K562 (cell line): ENCODE data around the gene ZFAND2A.

Experiments
- ADNP ChIP-seq: fragments of 200-800 bp; sonication (Bioruptor generic); IDR thresholded peaks from 2 replicates; pipeline ENCODE4 v1.6.1; 2016; ENCODE audit warnings: missing genetic modification characterization, missing compliant biosample characterization
- EZH2 ChIP-seq: IDR thresholded peaks from 2 replicates; pipeline ENCODE4 v1.6.1; 2012; ENCODE audit warnings: low read depth, mild to moderate bottlenecking, inconsistent platforms, low read length, borderline replicate concordance
- GABPB2 ChIP-seq: fragments of 250-450 bp; sonication (Bioruptor Pico); conservative IDR thresholded peaks from 2 replicates; pipeline ENCODE4 v1.5.1; 2021; ENCODE audit warnings: mild to moderate bottlenecking
- MXI1 ChIP-seq: IDR thresholded peaks from 2 replicates; pipeline ENCODE4 v1.6.1; 2011; ENCODE audit warnings: low read depth, mild to moderate bottlenecking, improper control_type of control experiment, low read length
- RB1 ChIP-seq: fragments of 450-650 bp; IDR thresholded peaks from 2 replicates; pipeline ENCODE4 v1.6.1; 2017; ENCODE audit warnings: low read depth, mild to moderate bottlenecking
- SMAD4 ChIP-seq: fragments of 250-450 bp; sonication (Bioruptor Pico); conservative IDR thresholded peaks from 2 replicates; pipeline ENCODE4 v1.8.0; 2021; ENCODE audit warnings: inconsistent platforms, mild to moderate bottlenecking, moderate library complexity
- SREBF2 ChIP-seq: sonication (generic); formaldehyde crosslinking; IDR thresholded peaks from 2 replicates; pipeline ENCODE4 v1.4.0; 2020; ENCODE audit warnings: mild to moderate bottlenecking, missing genetic modification reagents
- TCF7L2 ChIP-seq: fragments of 150-350 bp; IDR thresholded peaks from 2 replicates; pipeline ENCODE4 v1.6.1; 2016; ENCODE audit warnings: low read depth, mild to moderate bottlenecking, low read length, moderate library complexity
- THRAP3 ChIP-seq: fragments of 450-650 bp; IDR thresholded peaks from 2 replicates; pipeline ENCODE4 v1.6.1; 2016; ENCODE audit warnings: mild to moderate bottlenecking, inconsistent platforms, borderline replicate concordance
- ZNF133 ChIP-seq: fragments of 250-450 bp; sonication (Bioruptor Pico); IDR thresholded peaks from 2 replicates; pipeline ENCODE4 v1.4.0; 2020; ENCODE audit warnings: mild to moderate bottlenecking
- ZNF23 ChIP-seq: fragments of 250-450 bp; sonication (Bioruptor Pico); IDR thresholded peaks from 2 replicates; pipeline ENCODE4 v1.4.0; 2020; ENCODE audit warnings: mild to moderate bottlenecking
- TF ChIP-seq, protein P1 (sequence below), 3 experiments: IDR thresholded peaks in 2 of 3; conservative IDR thresholded peaks in 1 of 3; 2 replicates each; pipeline ENCODE4 v1.5.1; 2011 to 2012; ENCODE audit warnings: low read length in 3 of 3, mild to moderate bottlenecking in 3 of 3, control low read depth in 2 of 3, improper control_type of control experiment in 1 of 3, inconsistent platforms in 1 of 3, low read depth in 1 of 3, mixed read lengths in 1 of 3, moderate library complexity in 1 of 3; ENCODE audit not compliant: insufficient read depth in 2 of 3

DNA sequence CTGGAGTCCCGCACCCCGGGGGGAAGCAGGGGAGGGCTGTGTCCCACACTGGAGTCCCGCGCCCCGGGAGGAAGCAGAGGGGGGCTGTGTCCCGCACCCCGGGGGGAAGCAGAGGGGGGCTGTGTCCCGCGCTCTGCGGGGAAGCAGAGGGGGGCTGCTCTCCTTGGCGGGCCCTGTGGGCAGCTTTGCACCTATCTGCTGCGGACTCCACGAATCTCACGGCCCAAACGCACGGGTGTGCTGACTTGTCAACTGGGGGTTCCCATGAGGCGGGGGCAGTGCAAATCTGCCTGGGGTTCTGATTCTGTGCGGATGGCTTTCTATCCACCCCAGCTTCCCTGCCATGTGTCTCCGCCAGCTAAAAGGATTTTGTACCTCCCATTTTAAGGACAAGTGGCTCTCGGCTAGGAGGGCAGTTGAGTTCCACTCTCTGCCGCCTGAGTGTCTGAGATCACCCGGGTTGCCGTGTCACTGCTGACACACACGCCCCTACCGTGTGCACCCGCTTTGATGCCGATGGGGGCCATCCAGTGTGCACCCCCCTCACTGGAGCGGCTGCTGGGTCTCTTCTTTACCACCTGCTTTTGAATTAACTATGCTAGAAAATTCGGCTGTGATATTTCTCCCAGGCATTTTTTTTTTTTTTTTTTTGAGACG, 51.6 kb downstream of the ZFAND2A start:
- no peak for TF ChIP-seq MXI1
- TF ChIP-seq ZNF133 (CRISPR knock-in tag) = no peak
- TF ChIP-seq RB1 = no peak
- TF ChIP-seq ADNP (tag) = no peak
- no peak for TF ChIP-seq SMAD4 (CRISPR knock-in tag)
- TF ChIP-seq GABPB2 (CRISPR knock-in tag) = no peak
- no peak for TF ChIP-seq EZH2
- TF ChIP-seq TCF7L2 = no peak
- TF ChIP-seq ZNF23 (CRISPR knock-in tag) = no peak
- no peak for TF ChIP-seq THRAP3
- TF ChIP-seq SREBF2 (CRISPR knock-in tag) = no peak
- TF ChIP-seq, protein P1, sequence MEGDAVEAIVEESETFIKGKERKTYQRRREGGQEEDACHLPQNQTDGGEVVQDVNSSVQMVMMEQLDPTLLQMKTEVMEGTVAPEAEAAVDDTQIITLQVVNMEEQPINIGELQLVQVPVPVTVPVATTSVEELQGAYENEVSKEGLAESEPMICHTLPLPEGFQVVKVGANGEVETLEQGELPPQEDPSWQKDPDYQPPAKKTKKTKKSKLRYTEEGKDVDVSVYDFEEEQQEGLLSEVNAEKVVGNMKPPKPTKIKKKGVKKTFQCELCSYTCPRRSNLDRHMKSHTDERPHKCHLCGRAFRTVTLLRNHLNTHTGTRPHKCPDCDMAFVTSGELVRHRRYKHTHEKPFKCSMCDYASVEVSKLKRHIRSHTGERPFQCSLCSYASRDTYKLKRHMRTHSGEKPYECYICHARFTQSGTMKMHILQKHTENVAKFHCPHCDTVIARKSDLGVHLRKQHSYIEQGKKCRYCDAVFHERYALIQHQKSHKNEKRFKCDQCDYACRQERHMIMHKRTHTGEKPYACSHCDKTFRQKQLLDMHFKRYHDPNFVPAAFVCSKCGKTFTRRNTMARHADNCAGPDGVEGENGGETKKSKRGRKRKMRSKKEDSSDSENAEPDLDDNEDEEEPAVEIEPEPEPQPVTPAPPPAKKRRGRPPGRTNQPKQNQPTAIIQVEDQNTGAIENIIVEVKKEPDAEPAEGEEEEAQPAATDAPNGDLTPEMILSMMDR (IDR thresholded peaks at IDR 0.05 in 2 of 3, conservative IDR thresholded peaks at IDR 0.05 in 1 of 3; ENCODE audit: insufficient read depth in 2 of 3, low read depth in 1 of 3, low read length in 3 of 3) = no peak
